HCT116 (cell line): ENCODE results near the gene RTN4RL1.

Experiments
- CTCF ChIP-seq, 3 experiments: fragments of 200-600 bp in 1 of 3; sonication (generic) in 1 of 3; IDR thresholded peaks in 2 of 3; conservative IDR thresholded peaks in 1 of 3; 2 replicates each; pipeline ENCODE4 v1.5.1; 2012 to 2017; ENCODE audit warnings: low read depth in 2 of 3, low read length in 2 of 3, antibody characterized with exemption in 1 of 3, borderline replicate concordance in 1 of 3, control low read depth in 1 of 3, mild to moderate bottlenecking in 1 of 3, mixed read lengths in 1 of 3, mixed run types in 1 of 3, moderate library complexity in 1 of 3; ENCODE audit not compliant: insufficient read depth in 1 of 3
- EZH2 ChIP-seq: fragments of 200-600 bp; sonication (generic); IDR thresholded peaks from 2 replicates; pipeline ENCODE4 v1.6.1; 2017; ENCODE audit warnings: antibody characterized with exemption, mixed run types
- FOSL1 ChIP-seq: IDR thresholded peaks from 2 replicates; pipeline ENCODE4 v1.6.1; 2012; ENCODE audit warnings: low read depth
- JUND ChIP-seq: IDR thresholded peaks from 2 replicates; pipeline ENCODE4 v1.6.1; 2012
- POLR2A ChIP-seq: IDR thresholded peaks from 2 replicates; pipeline ENCODE4 v1.7.0; 2011; ENCODE audit warnings: borderline replicate concordance; ENCODE audit not compliant: insufficient read depth, insufficient read length; ENCODE audit errors: extremely low read depth
- POLR2AphosphoS5 ChIP-seq: IDR thresholded peaks from 2 replicates; pipeline ENCODE4 v1.6.1; 2011; ENCODE audit warnings: mild to moderate bottlenecking, low read depth, low read length, moderate library complexity
- RAD21 ChIP-seq: IDR thresholded peaks from 2 replicates; pipeline ENCODE4 v1.6.1; 2012; ENCODE audit warnings: low read depth, mild to moderate bottlenecking
- REST ChIP-seq: IDR thresholded peaks from 2 replicates; pipeline ENCODE4 v1.6.1; 2012; ENCODE audit warnings: low read depth
- SIN3A ChIP-seq: IDR thresholded peaks from 2 replicates; pipeline ENCODE4 v1.6.1; 2012; ENCODE audit warnings: low read depth

- TF ChIP-seq CTCF (IDR thresholded peaks at IDR 0.05 in 2 of 3, conservative IDR thresholded peaks at IDR 0.05 in 1 of 3; ENCODE audit: borderline replicate concordance in 1 of 3, insufficient read depth in 1 of 3, low read depth in 2 of 3, low read length in 2 of 3) (no peak), FOSL1 (no peak), POLR2A (no peak), EZH2 (no peak), JUND (no peak), REST (no peak), RAD21 (no peak), POLR2AphosphoS5 (no peak), SIN3A (no peak)
These were observed 109.2 kb downstream of the RTN4RL1 start for GRCh38 chr17:1915889-1916288.
